GM12878 (cell line): ENCODE results near the gene LONRF2. TPM values are rescaled to one million over a fixed set of nuclear protein-coding genes. Genes with fewer than 3 reads are reported as not detected.

Source experiments
- ATAC-seq: fragments of 200-7000 bp; cut with Tn5 transposase; 3 replicates; pipeline ENCODE4 v1.9.1; 2020; ENCODE audit warnings: mild to moderate bottlenecking, moderate library complexity
- BruUV-seq: library from RNA; stranded (reverse); fragments of 400-500 nt; replicated peaks from 2 replicates; lab custom pipeline; 2021; lab: Mats Ljungman, UMichigan
- CTCF ChIA-PET: fragments of 300-600 bp; sonication (Branson Sonifier 250); formaldehyde crosslinking; extraction: SDS; loops from one replicate; lab custom pipeline; 2021; ENCODE audit warnings: inconsistent platforms; lab: Yijun Ruan, JAX
- POLR2A ChIA-PET: fragments of 350-600 bp; formaldehyde crosslinking; extraction: SDS; loops from one replicate; lab custom pipeline; 2021; ENCODE audit warnings: inconsistent platforms; lab: Charles Lee
- RAD21 ChIA-PET: fragments of 300-600 bp; sonication (Branson Sonifier 250); formaldehyde crosslinking; loops from one replicate; lab custom pipeline; 2023; ENCODE audit warnings: antibody characterized with exemption; ENCODE audit not compliant: unreplicated experiment; lab: Charles Lee
- SMC1A ChIA-PET: fragments of 300-600 bp; sonication (Branson Sonifier 250); formaldehyde crosslinking; loops from one replicate; lab custom pipeline; 2023; ENCODE audit not compliant: unreplicated experiment, uncharacterized antibody; lab: Charles Lee
- DNase-seq: peaks from one replicate; pipeline ENCODE4 v3.0.0-alpha.2; 2011; ENCODE audit warnings: low read depth, low spot score
- FAIRE-seq: peaks from 3 replicates; lab custom pipeline; 2011; peaks lifted over from hg19 to GRCh38; lab: Jason Lieb, UNC
- H2AFZ ChIP-seq: 2 replicates; pipeline ENCODE4 v1.6.0; 2011; ENCODE audit warnings: low read depth, low read length, control low read depth; ENCODE audit not compliant: control insufficient read depth
- H3K27ac ChIP-seq: 2 replicates; pipeline ENCODE4 v1.5.1; 2011; ENCODE audit warnings: control low read depth; ENCODE audit not compliant: control insufficient read depth, insufficient read depth
- H3K27me3 ChIP-seq, 2 experiments: replicated peaks in 1 of 2; 2 replicates each; pipeline versions ENCODE4 v1.6.0 to v1.6.1; 2011; ENCODE audit warnings: low read length in 1 of 2; ENCODE audit not compliant: control insufficient read depth in 2 of 2, insufficient read depth in 2 of 2
- H3K36me3 ChIP-seq, 2 experiments: 2 replicates each; pipeline ENCODE4 v1.5.1; 2011; ENCODE audit warnings: low read length in 1 of 2; ENCODE audit not compliant: control insufficient read depth in 2 of 2, insufficient read depth in 2 of 2
- H3K4me1 ChIP-seq: 2 replicates; pipeline ENCODE4 v1.6.1; 2011; ENCODE audit warnings: mild to moderate bottlenecking, low read length, moderate library complexity, mixed read lengths; ENCODE audit not compliant: control insufficient read depth, insufficient read depth
- H3K4me2 ChIP-seq: 2 replicates; pipeline ENCODE4 v1.6.0; 2011; ENCODE audit warnings: control low read depth; ENCODE audit not compliant: control insufficient read depth, insufficient read depth
- H3K4me3 ChIP-seq: fragments of 200-600 bp; sonication (generic); 2 replicates; pipeline ENCODE4 v1.5.1; 2016
- H3K79me2 ChIP-seq: 2 replicates; pipeline ENCODE4 v1.6.0; 2011; ENCODE audit warnings: low read length; ENCODE audit not compliant: control insufficient read depth, insufficient read depth
- H3K9ac ChIP-seq: 2 replicates; pipeline ENCODE4 v1.8.0; 2011; ENCODE audit warnings: low read length, control low read depth, mixed read lengths; ENCODE audit not compliant: control insufficient read depth, insufficient read depth
- H3K9me3 ChIP-seq: replicated peaks from 3 replicates; pipeline ENCODE4 v1.5.1; 2011; ENCODE audit warnings: mild to moderate bottlenecking, low read length; ENCODE audit not compliant: control insufficient read depth, insufficient read depth
- H4K20me1 ChIP-seq: 2 replicates; pipeline ENCODE4 v1.6.0; 2011; ENCODE audit not compliant: control insufficient read depth, insufficient read depth
- CHD2 ChIP-seq: IDR thresholded peaks from 2 replicates; pipeline ENCODE4 v1.6.1; 2011; ENCODE audit warnings: low read depth, low read length, improper control_type of control experiment, borderline replicate concordance
- DPF2 ChIP-seq: fragments of 450-650 bp; IDR thresholded peaks from 2 replicates; pipeline ENCODE4 v1.6.1; 2017; ENCODE audit warnings: mild to moderate bottlenecking
- ESRRA ChIP-seq: IDR thresholded peaks from 2 replicates; pipeline ENCODE4 v1.6.1; 2012; ENCODE audit warnings: mild to moderate bottlenecking, low read length, improper control_type of control experiment
- EZH2 ChIP-seq: IDR thresholded peaks from 2 replicates; pipeline ENCODE4 v1.6.1; 2012; ENCODE audit warnings: low read depth, mild to moderate bottlenecking, control low read depth, inconsistent platforms, low read length, borderline replicate concordance; ENCODE audit not compliant: control insufficient read depth
- IRF4 ChIP-seq: IDR thresholded peaks from 2 replicates; pipeline ENCODE4 v1.6.1; 2011; ENCODE audit warnings: low read depth, low read length
- MEF2B ChIP-seq: fragments of 450-650 bp; IDR thresholded peaks from 2 replicates; pipeline ENCODE4 v1.6.1; 2018; ENCODE audit warnings: mild to moderate bottlenecking, moderate library complexity; ENCODE audit not compliant: partially characterized antibody, poor library complexity, severe bottlenecking
- RAD21 ChIP-seq: IDR thresholded peaks from 2 replicates; pipeline ENCODE4 v1.6.1; 2011; ENCODE audit warnings: mild to moderate bottlenecking, low read depth, low read length, moderate library complexity; ENCODE audit not compliant: insufficient read depth
- RCOR1 ChIP-seq: conservative IDR thresholded peaks from 2 replicates; pipeline ENCODE4 v1.6.1; 2012; ENCODE audit warnings: low read depth, low read length, improper control_type of control experiment
- SUZ12 ChIP-seq: fragments of 200-600 bp; sonication (generic); IDR thresholded peaks from one replicate; pipeline ENCODE4 v1.6.1; 2018; ENCODE audit warnings: antibody characterized with exemption, mild to moderate bottlenecking; ENCODE audit not compliant: unreplicated experiment
- ZBTB40 ChIP-seq: fragments of 450-650 bp; IDR thresholded peaks from 2 replicates; pipeline ENCODE4 v1.6.1; 2016; ENCODE audit warnings: mild to moderate bottlenecking, moderate library complexity, borderline replicate concordance
- ZNF217 ChIP-seq: fragments of 450-650 bp; IDR thresholded peaks from 2 replicates; pipeline ENCODE4 v1.6.1; 2017; ENCODE audit warnings: antibody characterized with exemption, mild to moderate bottlenecking
- WGBS: methylation state at CpG from one replicate; pipeline ENCODE4 v1.1.6; 2016; ENCODE audit warnings: low lambda C conversion rate; ENCODE audit not compliant: insufficient replicate concordance, insufficient coverage; ENCODE audit errors: missing lambda C conversion rate; 5-methylcytosine and 5-hydroxymethylcytosine counted together
- in situ Hi-C: fragments of 300-500 bp; cut with MboI; formaldehyde crosslinking; loops from 9 replicates; pipeline ENCODE4 v1.14.3; 2018; ENCODE audit warnings: mixed read lengths
- intact Hi-C: fragments of 100-400 bp; cut with micrococcal nuclease; formaldehyde crosslinking; loops from one replicate; pipeline ENCODE4 v1.14.2; 2022; ENCODE audit not compliant: unreplicated experiment
- polyA plus RNA-seq, 11 experiments: library from polyadenylated mRNA; depleted of rRNA in 4 of 11; unstranded in 6 of 11; stranded (reverse) in 5 of 11; fragments of >200 nt; fragmentation: Nextera tagmentation in 4 of 11; fragmentation: Illumina TruSeq in 1 of 11; extraction: Ambion mirVana in 4 of 11; extraction: Trizol in 1 of 11; gene quantifications; 1 replicate in 1 of 11; 2 replicates in 10 of 11; pipeline versions ENCODE4 v1.2.1 to v1.2.3, GENCODE V29; 2011 to 2016; ENCODE audit warnings: inconsistent platforms in 2 of 11, missing spikeins in 2 of 11, low read depth in 1 of 11
- total RNA-seq, 4 experiments: library from RNA; depleted of rRNA in 3 of 4; stranded (reverse); fragments of >200 nt in 3 of 4; fragmentation: Illumina TruSeq in 1 of 4; extraction: Trizol in 1 of 4; gene quantifications; 2 replicates each; pipeline versions ENCODE4 v1.2.1 to v1.2.3, GENCODE V29; 2013 to 2021
- TF ChIP-seq, protein P1 (sequence below), 3 experiments: IDR thresholded peaks in 2 of 3; conservative IDR thresholded peaks in 1 of 3; 2 replicates each; pipeline ENCODE4 v1.5.1; 2011; ENCODE audit warnings: low read depth in 3 of 3, low read length in 3 of 3, mild to moderate bottlenecking in 3 of 3, control low read depth in 2 of 3, moderate library complexity in 2 of 3, inconsistent platforms in 1 of 3, mixed read lengths in 1 of 3; ENCODE audit not compliant: control insufficient read depth in 2 of 3, insufficient read depth in 1 of 3; ENCODE audit errors: extremely low read depth in 1 of 3
- TF ChIP-seq, protein P2 (sequence below): IDR thresholded peaks from 2 replicates; pipeline ENCODE4 v1.6.1; 2011; ENCODE audit warnings: borderline replicate concordance, low read depth, mild to moderate bottlenecking, moderate library complexity, mixed read lengths, low read length; ENCODE audit not compliant: insufficient read depth; ENCODE audit errors: extremely low read length
- TF ChIP-seq, protein P3 (sequence below): IDR thresholded peaks from 2 replicates; pipeline ENCODE4 v1.6.1; 2011; ENCODE audit warnings: low read depth, mild to moderate bottlenecking, low read length, moderate library complexity, borderline replicate concordance; ENCODE audit errors: extremely low read depth

The LONRF2 gene
- total and polyA plus RNA-seq, 10 of the 15 experiments (the other 5 are each of a cell fraction or from before 2014, with no cell fraction given): under 0.01 to 0.04 (median 0.01) TPM; not detected in 4

DNA sequence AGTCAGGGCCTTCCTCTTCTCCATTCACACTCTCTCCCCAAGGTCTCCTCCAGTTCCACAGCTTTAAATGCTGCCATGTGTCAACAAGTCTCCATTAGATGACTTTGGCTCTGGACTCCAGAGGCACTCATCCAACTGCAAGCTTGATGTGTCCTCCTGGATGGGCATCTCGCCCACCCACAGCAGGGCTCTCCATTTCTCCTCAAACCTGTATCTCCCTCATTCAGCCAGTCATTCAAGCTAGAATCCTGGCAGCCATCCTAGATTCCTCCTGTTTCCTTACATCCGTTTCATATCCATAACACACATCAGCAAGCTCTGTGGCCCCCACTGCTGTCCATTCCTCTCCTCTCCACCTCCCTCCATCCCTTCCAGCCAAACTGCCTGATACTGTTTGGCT, 91.5 kb downstream of the LONRF2 start:
- SMC1A ChIA-PET: no interaction called here

More for the DNA sequence above, 91.5 kb downstream of the LONRF2 start:
- ATAC-seq: no peak
- ChIA-PET RAD21 (no interaction called here), POLR2A (no interaction called here)
- no peak overlapping the region for H3K4me3 ChIP-seq
- H3K79me2 ChIP-seq: no peaks in the 10 kb centered on the region
- no peak for DNase-seq
- H3K27me3 ChIP-seq: peaks cover 0 to 2% of the 10 kb centered on the region in 2 experiments; a peak in 2 of 4 replicates
- TF ChIP-seq RAD21: no peak
- TF ChIP-seq, protein P1, sequence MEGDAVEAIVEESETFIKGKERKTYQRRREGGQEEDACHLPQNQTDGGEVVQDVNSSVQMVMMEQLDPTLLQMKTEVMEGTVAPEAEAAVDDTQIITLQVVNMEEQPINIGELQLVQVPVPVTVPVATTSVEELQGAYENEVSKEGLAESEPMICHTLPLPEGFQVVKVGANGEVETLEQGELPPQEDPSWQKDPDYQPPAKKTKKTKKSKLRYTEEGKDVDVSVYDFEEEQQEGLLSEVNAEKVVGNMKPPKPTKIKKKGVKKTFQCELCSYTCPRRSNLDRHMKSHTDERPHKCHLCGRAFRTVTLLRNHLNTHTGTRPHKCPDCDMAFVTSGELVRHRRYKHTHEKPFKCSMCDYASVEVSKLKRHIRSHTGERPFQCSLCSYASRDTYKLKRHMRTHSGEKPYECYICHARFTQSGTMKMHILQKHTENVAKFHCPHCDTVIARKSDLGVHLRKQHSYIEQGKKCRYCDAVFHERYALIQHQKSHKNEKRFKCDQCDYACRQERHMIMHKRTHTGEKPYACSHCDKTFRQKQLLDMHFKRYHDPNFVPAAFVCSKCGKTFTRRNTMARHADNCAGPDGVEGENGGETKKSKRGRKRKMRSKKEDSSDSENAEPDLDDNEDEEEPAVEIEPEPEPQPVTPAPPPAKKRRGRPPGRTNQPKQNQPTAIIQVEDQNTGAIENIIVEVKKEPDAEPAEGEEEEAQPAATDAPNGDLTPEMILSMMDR (IDR thresholded peaks at IDR 0.05 in 2 of 3, conservative IDR thresholded peaks at IDR 0.05 in 1 of 3; ENCODE audit: control insufficient read depth in 2 of 3, extremely low read depth in 1 of 3, insufficient read depth in 1 of 3, low read depth in 3 of 3, low read length in 3 of 3): no peak
- TF ChIP-seq CHD2: no peak
- TF ChIP-seq, protein P2, sequence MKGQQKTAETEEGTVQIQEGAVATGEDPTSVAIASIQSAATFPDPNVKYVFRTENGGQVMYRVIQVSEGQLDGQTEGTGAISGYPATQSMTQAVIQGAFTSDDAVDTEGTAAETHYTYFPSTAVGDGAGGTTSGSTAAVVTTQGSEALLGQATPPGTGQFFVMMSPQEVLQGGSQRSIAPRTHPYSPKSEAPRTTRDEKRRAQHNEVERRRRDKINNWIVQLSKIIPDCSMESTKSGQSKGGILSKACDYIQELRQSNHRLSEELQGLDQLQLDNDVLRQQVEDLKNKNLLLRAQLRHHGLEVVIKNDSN: no peak
- no peak for TF ChIP-seq ZBTB40
- TF ChIP-seq, protein P3, sequence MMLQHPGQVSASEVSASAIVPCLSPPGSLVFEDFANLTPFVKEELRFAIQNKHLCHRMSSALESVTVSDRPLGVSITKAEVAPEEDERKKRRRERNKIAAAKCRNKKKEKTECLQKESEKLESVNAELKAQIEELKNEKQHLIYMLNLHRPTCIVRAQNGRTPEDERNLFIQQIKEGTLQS: no peak
- no peak for TF ChIP-seq SUZ12
- no peak for TF ChIP-seq EZH2
- no peak for TF ChIP-seq IRF4
- TF ChIP-seq ESRRA: no peak
- no peak for TF ChIP-seq MEF2B
- no peak for TF ChIP-seq RCOR1
- TF ChIP-seq ZNF217: no peak
- no peak for TF ChIP-seq DPF2
- TF ChIP-seq, all 136 proteins: peak for 0
- Histone ChIP-seq H3K9me3 (no peaks in the 10 kb centered on the region; the same call in 2 of the 3 replicates), H3K27ac (no peak overlapping the region), H4K20me1 (no peaks in the 10 kb centered on the region), H3K36me3 (no peaks in the 10 kb centered on the region), H3K4me2 (no peak overlapping the region), H2AFZ (no peak overlapping the region), H3K9ac (no peak overlapping the region), H3K4me1 (peaks cover 12% of the 10 kb centered on the region)
- no TSS peak for BruUV-seq
- WGBS: 24% methylated on average over 2 of the region's 2 CpGs
- in situ Hi-C loops: no loop called here
- CTCF ChIA-PET: no interaction called here
- intact Hi-C loops: no loop called here
- no peak for FAIRE-seq
